Measurements from ENCODE around the gene CDH23.
A peak's percentile ranks its signal among the peaks of the same experiment; 100 is the strongest.

CDH23 gene

GRCh38 chr10:71608819-71609768 is 212.4 kb downstream of the CDH23 start:
- peak; percentile 71 to 83 for DNase-seq
- TF ChIP-seq GATA1 (IDR thresholded peaks at IDR 0.05; ENCODE audit: low read depth, low read length) (no peak), POLR2A (IDR thresholded peaks at IDR 0.05; ENCODE audit: low read length) (no peak)

- no peak for DNase-seq
- TF ChIP-seq POLR2A (IDR thresholded peaks at IDR 0.05; ENCODE audit: low read length), result no peak
- no peak for TF ChIP-seq GATA1 (IDR thresholded peaks at IDR 0.05; ENCODE audit: low read depth, low read length)
Measured at GRCh38 chr10:71610651-71611050, 213.9 kb downstream of the CDH23 start.

GRCh38 chr10:71611131-71611530 is 214.4 kb downstream of the CDH23 start:
- TF ChIP-seq POLR2A (IDR thresholded peaks at IDR 0.05; ENCODE audit: low read length) (no peak), GATA1 (IDR thresholded peaks at IDR 0.05; ENCODE audit: low read depth, low read length) (no peak)
- DNase-seq, result no peak

- DNase-seq, result no peak
- TF ChIP-seq GATA1 (IDR thresholded peaks at IDR 0.05; ENCODE audit: low read depth, low read length), result no peak
- TF ChIP-seq POLR2A (IDR thresholded peaks at IDR 0.05; ENCODE audit: low read length), result no peak
Measured at GRCh38 chr10:71611709-71612422, 215.1 kb downstream of the CDH23 start.

GRCh38 chr10:71613261-71613777 is 216.6 kb downstream of the CDH23 start:
- TF ChIP-seq POLR2A (IDR thresholded peaks at IDR 0.05; ENCODE audit: low read length) (no peak), GATA1 (IDR thresholded peaks at IDR 0.05; ENCODE audit: low read depth, low read length) (no peak)
- no peak for DNase-seq

- DNase-seq, result no peak
- no peak for TF ChIP-seq POLR2A (IDR thresholded peaks at IDR 0.05; ENCODE audit: low read length)
Measured at GRCh38 chr10:71613877-71614276, 217.2 kb downstream of the CDH23 start.

- TF ChIP-seq POLR2A (IDR thresholded peaks at IDR 0.05; ENCODE audit: low read length) (no peak), GATA1 (IDR thresholded peaks at IDR 0.05; ENCODE audit: low read depth, low read length) (no peak)
- no peak for DNase-seq
Measured at GRCh38 chr10:71614946-71615345, 218.2 kb downstream of the CDH23 start.

GRCh38 chr10:71615538-71616329 is 219.0 kb downstream of the CDH23 start:
- no peak for DNase-seq
- no peak for TF ChIP-seq GATA1 (IDR thresholded peaks at IDR 0.05; ENCODE audit: low read depth, low read length)
- TF ChIP-seq POLR2A (IDR thresholded peaks at IDR 0.05; ENCODE audit: low read length), result no peak

- TF ChIP-seq POLR2A (IDR thresholded peaks at IDR 0.05; ENCODE audit: low read length) (no peak), GATA1 (IDR thresholded peaks at IDR 0.05; ENCODE audit: low read depth, low read length) (no peak)
- DNase-seq, result no peak
Measured at GRCh38 chr10:71616817-71617654, 220.3 kb downstream of the CDH23 start.

GRCh38 chr10:71618176-71618575 is 221.5 kb downstream of the CDH23 start:
- no peak for DNase-seq
- no peak for TF ChIP-seq GATA1 (IDR thresholded peaks at IDR 0.05; ENCODE audit: low read depth, low read length)
- no peak for TF ChIP-seq POLR2A (IDR thresholded peaks at IDR 0.05; ENCODE audit: low read length)

- no peak for DNase-seq
- TF ChIP-seq GATA1 (IDR thresholded peaks at IDR 0.05; ENCODE audit: low read depth, low read length), result no peak
- TF ChIP-seq POLR2A (IDR thresholded peaks at IDR 0.05; ENCODE audit: low read length), result no peak
Measured at GRCh38 chr10:71618598-71618997, 221.9 kb downstream of the CDH23 start.

- DNase-seq, result no peak
- TF ChIP-seq GATA1 (IDR thresholded peaks at IDR 0.05; ENCODE audit: low read depth, low read length), result no peak
- no peak for TF ChIP-seq POLR2A (IDR thresholded peaks at IDR 0.05; ENCODE audit: low read length)
Measured at GRCh38 chr10:71620642-71621041, 223.9 kb downstream of the CDH23 start.

All from erythroblast (primary cell).